ENCODE measurements around the gene BACE1.

BACE1 gene

GRCh38 chr11:117300283-117300663 lies 15.8 kb downstream of the BACE1 start:
- no peak for DNase-seq (ENCODE audit: low spot score)
- in situ Hi-C loops (cut with MboI; ENCODE audit: low pct_unique_long_range_greater_than_20kb, low sequenced_read_pairs, unreplicated experiment) = no loop called here
- no peak for TF ChIP-seq CTCF (IDR thresholded peaks at IDR 0.05; ENCODE audit: extremely low read depth, insufficient read depth, missing control alignments)

- DNase-seq (ENCODE audit: low spot score) = no peak
- in situ Hi-C loops (cut with MboI; ENCODE audit: low pct_unique_long_range_greater_than_20kb, low sequenced_read_pairs, unreplicated experiment) = loop anchor here (10.0 kb wide), 1 partner anchor 65 kb away; the partner anchor contains the start of genes PCSK7 and RNF214
- TF ChIP-seq CTCF (IDR thresholded peaks at IDR 0.05; ENCODE audit: extremely low read depth, insufficient read depth, missing control alignments) = no peak
These were observed 16.4 kb downstream of the BACE1 start for GRCh38 chr11:117299351-117300282.

GRCh38 chr11:117298195-117298594 lies 17.9 kb downstream of the BACE1 start:
- in situ Hi-C loops (cut with MboI; ENCODE audit: low pct_unique_long_range_greater_than_20kb, low sequenced_read_pairs, unreplicated experiment) = loop anchor here (10.0 kb wide), 1 partner anchor 63 kb away; the partner anchor contains the start of genes PCSK7 and RNF214
- TF ChIP-seq CTCF (IDR thresholded peaks at IDR 0.05; ENCODE audit: extremely low read depth, insufficient read depth, missing control alignments) = no peak
- DNase-seq (ENCODE audit: low spot score) = no peak

GRCh38 chr11:117296881-117297280 lies 19.2 kb downstream of the BACE1 start:
- in situ Hi-C loops (cut with MboI; ENCODE audit: low pct_unique_long_range_greater_than_20kb, low sequenced_read_pairs, unreplicated experiment) = loop anchor here (10.0 kb wide), 1 partner anchor 62 kb away; the partner anchor contains the start of genes PCSK7 and RNF214
- no peak for DNase-seq (ENCODE audit: low spot score)
- TF ChIP-seq CTCF (IDR thresholded peaks at IDR 0.05; ENCODE audit: extremely low read depth, insufficient read depth, missing control alignments) = no peak

- in situ Hi-C loops (cut with MboI; ENCODE audit: low pct_unique_long_range_greater_than_20kb, low sequenced_read_pairs, unreplicated experiment) = loop anchor here (10.0 kb wide), 1 partner anchor 61 kb away; the partner anchor contains the start of genes PCSK7 and RNF214
- no peak for TF ChIP-seq CTCF (IDR thresholded peaks at IDR 0.05; ENCODE audit: extremely low read depth, insufficient read depth, missing control alignments)
- DNase-seq (ENCODE audit: low spot score) = no peak
These were observed 20.5 kb downstream of the BACE1 start for GRCh38 chr11:117295438-117296137.

GRCh38 chr11:117292616-117293015 lies 23.4 kb downstream of the BACE1 start:
- DNase-seq (ENCODE audit: low spot score) = no peak
- no peak for TF ChIP-seq CTCF (IDR thresholded peaks at IDR 0.05; ENCODE audit: extremely low read depth, insufficient read depth, missing control alignments)
- in situ Hi-C loops (cut with MboI; ENCODE audit: low pct_unique_long_range_greater_than_20kb, low sequenced_read_pairs, unreplicated experiment) = loop anchor here (10.0 kb wide), 1 partner anchor 58 kb away; the partner anchor contains the start of genes PCSK7 and RNF214

All from GM13977 (cell line).